Left lung (tissue), 10 donors: Measurements from ENCODE around the gene KIF13A. TPM values are rescaled to one million over a fixed set of nuclear protein-coding genes. Genes with fewer than 3 reads are reported as not detected.

Experiments
- ATAC-seq: fragments of 200-7000 bp; cut with Tn5 transposase; one replicate; pipeline ENCODE4 v1.9.1; 2020; ENCODE audit warnings: moderate library complexity
- DNase-seq, 4 donors: peaks; one replicate each; pipeline ENCODE4 v3.0.0-alpha.2; 2013 to 2020
- H3K27ac ChIP-seq, 2 donors: fragments of 200-600 bp; sonication (generic) in 1 of 2; one replicate each; pipeline versions ENCODE4 v1.5.0 to v1.8.0; 2020 to 2021
- H3K27me3 ChIP-seq, 2 donors: fragments of 200-600 bp; sonication (generic) in 1 of 2; one replicate each; pipeline versions ENCODE4 v1.5.0 to v1.8.0; 2020 to 2021
- H3K36me3 ChIP-seq, 2 donors: fragments of 200-600 bp; sonication (generic) in 1 of 2; one replicate each; pipeline versions ENCODE4 v1.5.0 to v1.8.0; 2020 to 2021
- H3K4me1 ChIP-seq, 2 donors: fragments of 200-600 bp; one replicate each; pipeline ENCODE4 v1.8.0; 2021
- H3K4me3 ChIP-seq, 2 donors: fragments of 200-600 bp; sonication (generic) in 1 of 2; one replicate each; pipeline versions ENCODE4 v1.5.0 to v1.8.0; 2020 to 2021; ENCODE audit warnings: mild to moderate bottlenecking in 1 of 2
- H3K9me3 ChIP-seq, 2 donors: fragments of 200-600 bp; sonication (generic) in 1 of 2; one replicate each; pipeline versions ENCODE4 v1.5.0 to v1.8.0; 2020 to 2021
- CTCF ChIP-seq, 2 donors: fragments of 200-600 bp; sonication (generic) in 1 of 2; IDR thresholded peaks; one replicate each; pipeline versions ENCODE4 v1.5.0 to v1.8.0; 2021; ENCODE audit warnings: antibody characterized with exemption in 2 of 2
- intact Hi-C, 2 donors: fragments of 100-400 bp; cut with DNase I; formaldehyde crosslinking; loops; one replicate each; pipeline versions ENCODE4 v1.11.2 to v1.14.2; 2022
- polyA plus RNA-seq, 6 donors: library from polyadenylated mRNA; unstranded; fragments of 120-200 nt; gene quantifications; one replicate each; pipeline ENCODE4 v1.2.1, GENCODE V29; 2013; ENCODE audit not compliant: insufficient read length in 6 of 6
- total RNA-seq, 2 donors: library from RNA; stranded (reverse); fragmentation: NEBNext Ultra II Directional; extraction: Animal tissue kit (Norgen Biotek cat#: 25700); gene quantifications; one replicate each; pipeline ENCODE4 v1.2.1, GENCODE V29; 2021
- donor health status: DM: no; HTN: yes; CAD: no.
- donor health status: DM: no; HTN: no; CAD: no.

The KIF13A gene
- total and polyA plus RNA-seq, 8 donors = 42.1 to 50.1 (median 46.3) TPM

- intact Hi-C loops = no loop called here
- Histone ChIP-seq H3K36me3 (no peaks in the 10 kb centered on the region), H3K27ac (no peak overlapping the region), H3K4me3 (no peak overlapping the region), H3K9me3 (no peaks in the 10 kb centered on the region), H3K27me3 (no peaks in the 10 kb centered on the region), H3K4me1 (peaks cover 4 to 16% of the 10 kb centered on the region in 2 donors)
- no peak for DNase-seq
- no peak for ATAC-seq
- no peak for TF ChIP-seq CTCF (IDR thresholded peaks at IDR 0.05)
Observed at GRCh38 chr6:17870300-17871188, 116.9 kb downstream of the KIF13A start.

GRCh38 chr6:17869753-17870050 lies 117.7 kb downstream of the KIF13A start:
- Histone ChIP-seq H3K9me3 (no peaks in the 10 kb centered on the region), H3K27ac (no peak overlapping the region), H3K4me1 (peaks cover 7 to 16% of the 10 kb centered on the region in 2 donors), H3K4me3 (no peak overlapping the region), H3K27me3 (no peaks in the 10 kb centered on the region), H3K36me3 (no peaks in the 10 kb centered on the region)
- ATAC-seq = no peak
- intact Hi-C loops = no loop called here
- TF ChIP-seq CTCF (IDR thresholded peaks at IDR 0.05) = no peak
- DNase-seq = no peak

- no peak for TF ChIP-seq CTCF (IDR thresholded peaks at IDR 0.05)
- Histone ChIP-seq H3K4me3 (no peak overlapping the region), H3K4me1 (peaks cover 8 to 16% of the 10 kb centered on the region in 2 donors), H3K27ac (no peak overlapping the region), H3K27me3 (no peaks in the 10 kb centered on the region), H3K36me3 (no peaks in the 10 kb centered on the region), H3K9me3 (no peaks in the 10 kb centered on the region)
- intact Hi-C loops = no loop called here
- ATAC-seq = no peak
- no peak for DNase-seq
Observed at GRCh38 chr6:17869010-17869752, 118.3 kb downstream of the KIF13A start.

GRCh38 chr6:17867880-17868279 lies 119.6 kb downstream of the KIF13A start:
- Histone ChIP-seq H3K36me3 (no peaks in the 10 kb centered on the region), H3K27me3 (no peaks in the 10 kb centered on the region), H3K9me3 (no peaks in the 10 kb centered on the region), H3K27ac (no peak overlapping the region), H3K4me3 (no peak overlapping the region), H3K4me1 (peaks cover 11 to 16% of the 10 kb centered on the region in 2 donors)
- peak; percentile 28 for ATAC-seq
- intact Hi-C loops = no loop called here
- DNase-seq = no peak
- TF ChIP-seq CTCF (IDR thresholded peaks at IDR 0.05) = no peak

GRCh38 chr6:17866876-17867444 lies 120.5 kb downstream of the KIF13A start:
- Histone ChIP-seq H3K4me3 (no peak overlapping the region), H3K27me3 (no peaks in the 10 kb centered on the region), H3K4me1 (peaks cover 11 to 16% of the 10 kb centered on the region in 2 donors), H3K36me3 (no peaks in the 10 kb centered on the region), H3K27ac (no peak overlapping the region), H3K9me3 (no peaks in the 10 kb centered on the region)
- DNase-seq = no peak
- TF ChIP-seq CTCF (IDR thresholded peaks at IDR 0.05) = no peak
- intact Hi-C loops = no loop called here
- no peak for ATAC-seq
